Forelimb muscle (tissue), 1 donor: ENCODE results near the gene FYCO1. TPM values are rescaled to one million over a fixed set of nuclear protein-coding genes. Genes with fewer than 3 reads are reported as not detected.
"Not testable (repeated sequence)": the region's sequence is repeated elsewhere in the genome, so short reads cannot be mapped to it uniquely, and the experiment has no call there.

ENCODE experiments used
- DNase-seq: peaks from one replicate; pipeline ENCODE4 v3.0.0-alpha.2; 2013; ENCODE audit warnings: low read depth
- polyA plus RNA-seq: library from polyadenylated mRNA; unstranded; fragments of 120-200 nt; gene quantifications from one replicate; pipeline ENCODE4 v1.2.1, GENCODE V29; 2013; ENCODE audit not compliant: insufficient read length

Gene FYCO1
- 33.7 TPM for polyA plus RNA-seq

- peak; percentile 45 for DNase-seq
Measured at GRCh38 chr3:45995236-45996192, at the start of gene FYCO1. FYCO1 (minus strand) TSS chr3:45995824; CDS start chr3:45984910, 10,914 bp downstream.

GRCh38 chr3:46038916-46039315, 43.3 kb upstream of the FYCO1 start:
- no peak for DNase-seq

- not testable (repeated sequence) for DNase-seq
Measured at GRCh38 chr3:46038071-46038470, 42.4 kb upstream of the FYCO1 start.

- no peak for DNase-seq
Measured at GRCh38 chr3:46036191-46036590, 40.6 kb upstream of the FYCO1 start.

- no peak for DNase-seq
Measured at GRCh38 chr3:46031747-46032146, 36.1 kb upstream of the FYCO1 start.

GRCh38 chr3:46031269-46031668, 35.6 kb upstream of the FYCO1 start:
- no peak for DNase-seq

- no peak for DNase-seq
Measured at GRCh38 chr3:46030626-46031025, 35.0 kb upstream of the FYCO1 start.

GRCh38 chr3:46029953-46030543, 34.4 kb upstream of the FYCO1 start:
- DNase-seq, result no peak

GRCh38 chr3:46027736-46028397, 32.2 kb upstream of the FYCO1 start:
- no peak for DNase-seq

GRCh38 chr3:46027021-46027705, 31.5 kb upstream of the FYCO1 start, which contains the start of gene XCR1:
XCR1 (minus strand) TSS chr3:46027483; CDS start chr3:46021947, 5,536 bp downstream.
- DNase-seq, result no peak

GRCh38 chr3:46025139-46025538, 29.5 kb upstream of the FYCO1 start:
- no peak for DNase-seq

GRCh38 chr3:46024131-46024530, 28.5 kb upstream of the FYCO1 start:
- DNase-seq, result no peak

GRCh38 chr3:46022909-46023785, 27.5 kb upstream of the FYCO1 start:
- no peak for DNase-seq

GRCh38 chr3:46021516-46021915, 25.9 kb upstream of the FYCO1 start:
- no peak for DNase-seq

GRCh38 chr3:46020766-46021510, 25.3 kb upstream of the FYCO1 start:
- DNase-seq, result no peak

GRCh38 chr3:46019707-46020106, 24.1 kb upstream of the FYCO1 start:
- DNase-seq, result no peak

- DNase-seq, result no peak
Measured at GRCh38 chr3:46017720-46018119, 22.1 kb upstream of the FYCO1 start.

- no peak for DNase-seq
Measured at GRCh38 chr3:46013316-46014094, 17.9 kb upstream of the FYCO1 start.

- no peak for DNase-seq
Measured at GRCh38 chr3:46012246-46012645, 16.6 kb upstream of the FYCO1 start.
